ENCODE measurements around the gene SSH2.

DNA sequence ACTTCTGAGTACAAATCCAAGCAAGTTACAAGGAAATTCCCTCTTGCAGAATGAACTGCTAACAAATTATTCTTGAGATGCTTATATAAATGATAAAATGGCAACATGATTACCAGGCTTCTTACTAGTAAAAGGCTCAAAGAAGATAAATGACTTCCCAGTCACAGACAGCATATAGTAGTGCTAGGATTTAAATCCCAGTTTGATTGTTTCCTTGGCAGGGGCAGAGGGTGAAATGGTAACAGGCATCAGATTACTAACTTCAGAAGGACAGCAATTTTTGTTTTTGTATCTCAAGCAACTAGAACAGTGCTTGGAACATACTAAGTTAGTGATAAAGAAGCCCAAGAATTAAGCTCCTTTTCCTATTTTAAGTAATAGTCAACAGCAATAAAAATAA lies 102.8 kb downstream of the SSH2 start:
- TF ChIP-seq POLR2A (IDR thresholded peaks at IDR 0.05) (no peak), EP300 (IDR thresholded peaks at IDR 0.05) (no peak)
- TF ChIP-seq, protein P1, sequence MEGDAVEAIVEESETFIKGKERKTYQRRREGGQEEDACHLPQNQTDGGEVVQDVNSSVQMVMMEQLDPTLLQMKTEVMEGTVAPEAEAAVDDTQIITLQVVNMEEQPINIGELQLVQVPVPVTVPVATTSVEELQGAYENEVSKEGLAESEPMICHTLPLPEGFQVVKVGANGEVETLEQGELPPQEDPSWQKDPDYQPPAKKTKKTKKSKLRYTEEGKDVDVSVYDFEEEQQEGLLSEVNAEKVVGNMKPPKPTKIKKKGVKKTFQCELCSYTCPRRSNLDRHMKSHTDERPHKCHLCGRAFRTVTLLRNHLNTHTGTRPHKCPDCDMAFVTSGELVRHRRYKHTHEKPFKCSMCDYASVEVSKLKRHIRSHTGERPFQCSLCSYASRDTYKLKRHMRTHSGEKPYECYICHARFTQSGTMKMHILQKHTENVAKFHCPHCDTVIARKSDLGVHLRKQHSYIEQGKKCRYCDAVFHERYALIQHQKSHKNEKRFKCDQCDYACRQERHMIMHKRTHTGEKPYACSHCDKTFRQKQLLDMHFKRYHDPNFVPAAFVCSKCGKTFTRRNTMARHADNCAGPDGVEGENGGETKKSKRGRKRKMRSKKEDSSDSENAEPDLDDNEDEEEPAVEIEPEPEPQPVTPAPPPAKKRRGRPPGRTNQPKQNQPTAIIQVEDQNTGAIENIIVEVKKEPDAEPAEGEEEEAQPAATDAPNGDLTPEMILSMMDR (IDR thresholded peaks at IDR 0.05): no peak

All from ovary (tissue), 3 donors.